SK-N-SH (cell line): ENCODE data around the gene LIPM.

ENCODE experiments used
- FOSL2 ChIP-seq: IDR thresholded peaks from 2 replicates; pipeline ENCODE4 v1.4.0; 2012; ENCODE audit warnings: low read depth, mild to moderate bottlenecking, moderate library complexity, borderline replicate concordance
- JUND ChIP-seq: IDR thresholded peaks from 2 replicates; pipeline ENCODE4 v1.4.0; 2012
- POLR2AphosphoS5 ChIP-seq: IDR thresholded peaks from 2 replicates; pipeline ENCODE4 v1.6.1; 2012; ENCODE audit warnings: low read depth, low read length
- RAD21 ChIP-seq: IDR thresholded peaks from 2 replicates; pipeline ENCODE4 v1.6.1; 2012; ENCODE audit warnings: mild to moderate bottlenecking, low read length
- RCOR1 ChIP-seq: fragments of 150-350 bp; IDR thresholded peaks from 2 replicates; pipeline ENCODE4 v1.6.1; 2017; ENCODE audit warnings: antibody characterized with exemption, low read length
- SIN3A ChIP-seq: IDR thresholded peaks from 2 replicates; pipeline ENCODE4 v1.6.1; 2012; ENCODE audit warnings: low read depth, mild to moderate bottlenecking, low read length, moderate library complexity, borderline replicate concordance
- SMC3 ChIP-seq: IDR thresholded peaks from 2 replicates; pipeline ENCODE4 v1.6.1; 2012; ENCODE audit warnings: low read depth, low read length, improper control_type of control experiment
- TF ChIP-seq, protein P1 (sequence below): IDR thresholded peaks from 2 replicates; pipeline ENCODE4 v1.6.1; 2012; ENCODE audit warnings: mild to moderate bottlenecking, low read depth, low read length, moderate library complexity
- TF ChIP-seq, protein P2 (sequence below): IDR thresholded peaks from 2 replicates; pipeline ENCODE4 v1.4.0; 2012; ENCODE audit warnings: low read depth, borderline replicate concordance
- TF ChIP-seq, protein P3 (sequence below): fragments of 200-600 bp; sonication (generic); IDR thresholded peaks from 2 replicates; pipeline ENCODE4 v1.6.1; 2017; ENCODE audit warnings: antibody characterized with exemption, mild to moderate bottlenecking, moderate library complexity
- TF ChIP-seq, protein P4 (sequence below): IDR thresholded peaks from 2 replicates; pipeline ENCODE4 v1.4.0; 2012; ENCODE audit warnings: low read depth, borderline replicate concordance
- TF ChIP-seq, protein P5 (sequence below): fragments of 150-350 bp; IDR thresholded peaks from 2 replicates; pipeline ENCODE4 v1.6.1; 2016; ENCODE audit warnings: mild to moderate bottlenecking, low read depth, low read length

DNA sequence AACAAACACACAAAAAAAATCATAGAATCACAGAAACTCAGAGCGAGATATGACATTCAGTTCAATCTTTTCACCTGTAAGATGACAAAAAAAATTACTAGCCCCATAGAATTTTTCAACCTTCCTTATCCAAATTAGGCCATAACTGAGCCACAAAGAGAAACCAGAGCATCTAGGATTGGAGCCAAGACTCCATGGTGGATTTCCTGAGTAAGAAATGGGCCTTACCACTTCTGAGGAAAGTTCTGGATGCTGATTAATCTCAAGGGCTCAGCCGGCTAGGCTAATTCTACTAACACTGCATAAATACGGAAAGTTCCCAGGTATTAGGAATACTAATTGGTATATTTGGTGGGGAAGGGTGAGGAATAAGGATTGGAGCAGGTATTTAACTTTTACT is 16.8 kb downstream of the LIPM start:
- TF ChIP-seq JUND = no peak
- TF ChIP-seq, protein P1, sequence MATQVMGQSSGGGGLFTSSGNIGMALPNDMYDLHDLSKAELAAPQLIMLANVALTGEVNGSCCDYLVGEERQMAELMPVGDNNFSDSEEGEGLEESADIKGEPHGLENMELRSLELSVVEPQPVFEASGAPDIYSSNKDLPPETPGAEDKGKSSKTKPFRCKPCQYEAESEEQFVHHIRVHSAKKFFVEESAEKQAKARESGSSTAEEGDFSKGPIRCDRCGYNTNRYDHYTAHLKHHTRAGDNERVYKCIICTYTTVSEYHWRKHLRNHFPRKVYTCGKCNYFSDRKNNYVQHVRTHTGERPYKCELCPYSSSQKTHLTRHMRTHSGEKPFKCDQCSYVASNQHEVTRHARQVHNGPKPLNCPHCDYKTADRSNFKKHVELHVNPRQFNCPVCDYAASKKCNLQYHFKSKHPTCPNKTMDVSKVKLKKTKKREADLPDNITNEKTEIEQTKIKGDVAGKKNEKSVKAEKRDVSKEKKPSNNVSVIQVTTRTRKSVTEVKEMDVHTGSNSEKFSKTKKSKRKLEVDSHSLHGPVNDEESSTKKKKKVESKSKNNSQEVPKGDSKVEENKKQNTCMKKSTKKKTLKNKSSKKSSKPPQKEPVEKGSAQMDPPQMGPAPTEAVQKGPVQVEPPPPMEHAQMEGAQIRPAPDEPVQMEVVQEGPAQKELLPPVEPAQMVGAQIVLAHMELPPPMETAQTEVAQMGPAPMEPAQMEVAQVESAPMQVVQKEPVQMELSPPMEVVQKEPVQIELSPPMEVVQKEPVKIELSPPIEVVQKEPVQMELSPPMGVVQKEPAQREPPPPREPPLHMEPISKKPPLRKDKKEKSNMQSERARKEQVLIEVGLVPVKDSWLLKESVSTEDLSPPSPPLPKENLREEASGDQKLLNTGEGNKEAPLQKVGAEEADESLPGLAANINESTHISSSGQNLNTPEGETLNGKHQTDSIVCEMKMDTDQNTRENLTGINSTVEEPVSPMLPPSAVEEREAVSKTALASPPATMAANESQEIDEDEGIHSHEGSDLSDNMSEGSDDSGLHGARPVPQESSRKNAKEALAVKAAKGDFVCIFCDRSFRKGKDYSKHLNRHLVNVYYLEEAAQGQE = no peak
- TF ChIP-seq, protein P2, sequence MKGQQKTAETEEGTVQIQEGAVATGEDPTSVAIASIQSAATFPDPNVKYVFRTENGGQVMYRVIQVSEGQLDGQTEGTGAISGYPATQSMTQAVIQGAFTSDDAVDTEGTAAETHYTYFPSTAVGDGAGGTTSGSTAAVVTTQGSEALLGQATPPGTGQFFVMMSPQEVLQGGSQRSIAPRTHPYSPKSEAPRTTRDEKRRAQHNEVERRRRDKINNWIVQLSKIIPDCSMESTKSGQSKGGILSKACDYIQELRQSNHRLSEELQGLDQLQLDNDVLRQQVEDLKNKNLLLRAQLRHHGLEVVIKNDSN = no peak
- TF ChIP-seq, protein P3, sequence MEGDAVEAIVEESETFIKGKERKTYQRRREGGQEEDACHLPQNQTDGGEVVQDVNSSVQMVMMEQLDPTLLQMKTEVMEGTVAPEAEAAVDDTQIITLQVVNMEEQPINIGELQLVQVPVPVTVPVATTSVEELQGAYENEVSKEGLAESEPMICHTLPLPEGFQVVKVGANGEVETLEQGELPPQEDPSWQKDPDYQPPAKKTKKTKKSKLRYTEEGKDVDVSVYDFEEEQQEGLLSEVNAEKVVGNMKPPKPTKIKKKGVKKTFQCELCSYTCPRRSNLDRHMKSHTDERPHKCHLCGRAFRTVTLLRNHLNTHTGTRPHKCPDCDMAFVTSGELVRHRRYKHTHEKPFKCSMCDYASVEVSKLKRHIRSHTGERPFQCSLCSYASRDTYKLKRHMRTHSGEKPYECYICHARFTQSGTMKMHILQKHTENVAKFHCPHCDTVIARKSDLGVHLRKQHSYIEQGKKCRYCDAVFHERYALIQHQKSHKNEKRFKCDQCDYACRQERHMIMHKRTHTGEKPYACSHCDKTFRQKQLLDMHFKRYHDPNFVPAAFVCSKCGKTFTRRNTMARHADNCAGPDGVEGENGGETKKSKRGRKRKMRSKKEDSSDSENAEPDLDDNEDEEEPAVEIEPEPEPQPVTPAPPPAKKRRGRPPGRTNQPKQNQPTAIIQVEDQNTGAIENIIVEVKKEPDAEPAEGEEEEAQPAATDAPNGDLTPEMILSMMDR = no peak
- no peak for TF ChIP-seq POLR2AphosphoS5
- TF ChIP-seq, protein P4, sequence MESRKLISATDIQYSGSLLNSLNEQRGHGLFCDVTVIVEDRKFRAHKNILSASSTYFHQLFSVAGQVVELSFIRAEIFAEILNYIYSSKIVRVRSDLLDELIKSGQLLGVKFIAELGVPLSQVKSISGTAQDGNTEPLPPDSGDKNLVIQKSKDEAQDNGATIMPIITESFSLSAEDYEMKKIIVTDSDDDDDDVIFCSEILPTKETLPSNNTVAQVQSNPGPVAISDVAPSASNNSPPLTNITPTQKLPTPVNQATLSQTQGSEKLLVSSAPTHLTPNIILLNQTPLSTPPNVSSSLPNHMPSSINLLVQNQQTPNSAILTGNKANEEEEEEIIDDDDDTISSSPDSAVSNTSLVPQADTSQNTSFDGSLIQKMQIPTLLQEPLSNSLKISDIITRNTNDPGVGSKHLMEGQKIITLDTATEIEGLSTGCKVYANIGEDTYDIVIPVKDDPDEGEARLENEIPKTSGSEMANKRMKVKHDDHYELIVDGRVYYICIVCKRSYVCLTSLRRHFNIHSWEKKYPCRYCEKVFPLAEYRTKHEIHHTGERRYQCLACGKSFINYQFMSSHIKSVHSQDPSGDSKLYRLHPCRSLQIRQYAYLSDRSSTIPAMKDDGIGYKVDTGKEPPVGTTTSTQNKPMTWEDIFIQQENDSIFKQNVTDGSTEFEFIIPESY = no peak
- no peak for TF ChIP-seq SIN3A
- no peak for TF ChIP-seq SMC3
- TF ChIP-seq, protein P5, sequence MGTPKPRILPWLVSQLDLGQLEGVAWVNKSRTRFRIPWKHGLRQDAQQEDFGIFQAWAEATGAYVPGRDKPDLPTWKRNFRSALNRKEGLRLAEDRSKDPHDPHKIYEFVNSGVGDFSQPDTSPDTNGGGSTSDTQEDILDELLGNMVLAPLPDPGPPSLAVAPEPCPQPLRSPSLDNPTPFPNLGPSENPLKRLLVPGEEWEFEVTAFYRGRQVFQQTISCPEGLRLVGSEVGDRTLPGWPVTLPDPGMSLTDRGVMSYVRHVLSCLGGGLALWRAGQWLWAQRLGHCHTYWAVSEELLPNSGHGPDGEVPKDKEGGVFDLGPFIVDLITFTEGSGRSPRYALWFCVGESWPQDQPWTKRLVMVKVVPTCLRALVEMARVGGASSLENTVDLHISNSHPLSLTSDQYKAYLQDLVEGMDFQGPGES = no peak
- no peak for TF ChIP-seq RAD21
- no peak for TF ChIP-seq RCOR1
- no peak for TF ChIP-seq FOSL2
